ENCODE data around the gene ATXN7.

The ATXN7 gene

GRCh38 chr3:63934041-63934866 is 70.6 kb downstream of the ATXN7 start:
- no peak for DNase-seq (ENCODE audit: low read depth)

- DNase-seq (ENCODE audit: low read depth): no peak
Measured at GRCh38 chr3:63936925-63937324, 73.3 kb downstream of the ATXN7 start.

GRCh38 chr3:63937661-63938651 is 74.3 kb downstream of the ATXN7 start:
- DNase-seq (ENCODE audit: low read depth): no peak

GRCh38 chr3:63940389-63940757 is 76.7 kb downstream of the ATXN7 start:
- DNase-seq (ENCODE audit: low read depth): no peak

- no peak for DNase-seq (ENCODE audit: low read depth)
Measured at GRCh38 chr3:63942528-63942927, 78.9 kb downstream of the ATXN7 start.

- DNase-seq (ENCODE audit: low read depth): no peak
Measured at GRCh38 chr3:63943678-63944077, 80.0 kb downstream of the ATXN7 start.

GRCh38 chr3:63945558-63946096 is 82.0 kb downstream of the ATXN7 start:
- no peak for DNase-seq (ENCODE audit: low read depth)

GRCh38 chr3:63946753-63947152 is 83.1 kb downstream of the ATXN7 start:
- DNase-seq (ENCODE audit: low read depth): no peak

GRCh38 chr3:63947594-63947993 is 83.9 kb downstream of the ATXN7 start:
- DNase-seq (ENCODE audit: low read depth): no peak

GRCh38 chr3:63949005-63949404 is 85.3 kb downstream of the ATXN7 start:
- DNase-seq (ENCODE audit: low read depth): no peak

- no peak for DNase-seq (ENCODE audit: low read depth)
Measured at GRCh38 chr3:63950698-63951097, 87.0 kb downstream of the ATXN7 start.

- no peak for DNase-seq (ENCODE audit: low read depth)
Measured at GRCh38 chr3:63951492-63952247, 88.0 kb downstream of the ATXN7 start.

GRCh38 chr3:63952248-63952594 is 88.6 kb downstream of the ATXN7 start:
- DNase-seq (ENCODE audit: low read depth): no peak

- DNase-seq (ENCODE audit: low read depth): no peak
Measured at GRCh38 chr3:63954182-63954581, 90.5 kb downstream of the ATXN7 start.

GRCh38 chr3:63955036-63955650 is 91.5 kb downstream of the ATXN7 start:
- DNase-seq (ENCODE audit: low read depth): no peak

- DNase-seq (ENCODE audit: low read depth): no peak
Measured at GRCh38 chr3:63955830-63956545, 92.3 kb downstream of the ATXN7 start.

- no peak for DNase-seq (ENCODE audit: low read depth)
Measured at GRCh38 chr3:63959146-63959545, 95.5 kb downstream of the ATXN7 start.

- no peak for DNase-seq (ENCODE audit: low read depth)
Measured at GRCh38 chr3:63960048-63960711, 96.5 kb downstream of the ATXN7 start.

- no peak for DNase-seq (ENCODE audit: low read depth)
Measured at GRCh38 chr3:63961891-63962290, 98.2 kb downstream of the ATXN7 start.

GRCh38 chr3:63963496-63963895 is 99.8 kb downstream of the ATXN7 start:
- DNase-seq (ENCODE audit: low read depth): no peak

Measured in HS-27A (cell line).